Activated T-helper 1 cell treated with anti-CD3 and anti-CD28 coated beads, Interleukin-2, amount 50 U/mL, for 16 hours (primary cell): Measurements from ENCODE around the gene PPP2R5B.

Experiments used
- DNase-seq, 2 donors: peaks; one replicate each; pipeline ENCODE4 v3.0.0-alpha.2; 2020; ENCODE audit warnings: low read depth in 1 of 2, low spot score in 1 of 2

PPP2R5B gene

DNA sequence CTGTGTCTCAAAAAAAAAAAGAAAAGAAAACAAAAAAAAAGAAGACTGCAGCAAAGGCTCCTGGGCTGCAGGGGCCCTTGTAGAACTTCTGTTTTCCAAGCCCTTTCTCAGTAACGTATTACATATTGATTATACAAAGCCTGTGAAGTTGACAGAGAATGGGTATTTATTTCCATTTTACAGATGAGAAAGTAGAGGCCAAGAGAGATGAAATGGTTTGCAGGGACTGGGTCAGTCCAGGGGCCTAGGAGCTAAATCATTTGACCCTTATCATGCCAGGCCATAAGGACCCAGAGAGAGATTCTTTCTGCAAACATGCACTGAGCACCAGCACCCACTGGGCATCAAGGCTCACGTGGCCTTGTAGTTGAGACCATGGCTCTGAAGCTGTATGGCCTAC lies 4.5 kb downstream of the PPP2R5B start:
- DNase-seq: no peak

DNA sequence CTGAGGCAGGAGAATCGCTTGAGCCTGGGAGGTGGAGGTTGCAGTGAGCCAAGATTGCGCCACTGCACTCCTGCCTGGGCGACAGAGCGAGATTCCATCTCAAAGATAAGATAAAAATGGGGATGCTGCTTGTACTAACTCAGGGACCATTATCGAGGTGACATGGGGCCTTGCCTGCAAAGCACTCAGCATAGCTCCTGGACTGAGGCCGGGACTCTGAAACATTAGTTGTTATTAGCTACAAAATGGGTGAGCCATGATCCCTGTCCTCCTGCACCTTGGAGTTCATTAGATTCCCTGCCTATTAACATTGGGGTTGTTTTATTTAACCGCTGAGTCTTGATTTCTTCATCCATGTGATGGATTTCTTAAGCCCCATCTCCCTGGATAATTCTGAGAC lies 5.1 kb downstream of the PPP2R5B start:
- DNase-seq: no peak

DNA sequence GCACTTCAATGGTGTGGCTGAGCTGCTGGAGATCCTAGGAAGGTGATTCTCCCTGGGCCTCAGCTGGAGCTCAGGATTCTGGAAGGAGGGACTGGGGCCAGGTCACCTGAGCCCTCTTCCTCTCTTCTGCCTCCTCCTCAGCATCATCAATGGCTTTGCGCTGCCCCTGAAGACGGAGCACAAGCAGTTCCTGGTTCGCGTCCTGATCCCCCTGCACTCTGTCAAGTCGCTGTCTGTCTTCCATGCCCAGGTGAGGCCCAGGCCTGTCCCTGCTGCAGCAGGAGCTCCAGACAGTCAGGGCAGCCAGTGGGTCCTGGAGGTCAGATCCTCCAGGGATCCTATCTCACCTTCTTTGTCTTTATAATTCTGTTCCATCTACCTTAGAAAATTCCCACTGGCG lies 5.9 kb downstream of the PPP2R5B start:
- DNase-seq: no peak

DNA sequence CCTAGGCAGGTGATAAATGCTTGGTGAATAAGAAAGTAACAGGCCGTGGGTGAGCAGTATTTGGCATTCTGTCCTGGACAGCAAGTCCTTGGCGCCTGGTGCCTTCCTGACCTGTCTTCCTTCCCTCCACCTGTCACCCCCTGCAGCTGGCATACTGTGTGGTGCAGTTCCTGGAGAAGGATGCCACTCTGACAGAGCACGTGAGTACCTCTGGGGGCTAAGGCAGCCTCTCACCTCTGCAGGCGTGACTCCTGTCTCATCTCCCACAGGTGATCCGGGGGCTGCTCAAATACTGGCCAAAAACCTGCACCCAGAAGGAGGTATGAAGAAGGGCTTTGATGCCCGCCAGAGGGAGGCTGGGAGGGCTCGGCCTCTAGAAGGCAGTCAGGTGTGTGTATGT lies 6.8 kb downstream of the PPP2R5B start:
- DNase-seq: no peak

DNA sequence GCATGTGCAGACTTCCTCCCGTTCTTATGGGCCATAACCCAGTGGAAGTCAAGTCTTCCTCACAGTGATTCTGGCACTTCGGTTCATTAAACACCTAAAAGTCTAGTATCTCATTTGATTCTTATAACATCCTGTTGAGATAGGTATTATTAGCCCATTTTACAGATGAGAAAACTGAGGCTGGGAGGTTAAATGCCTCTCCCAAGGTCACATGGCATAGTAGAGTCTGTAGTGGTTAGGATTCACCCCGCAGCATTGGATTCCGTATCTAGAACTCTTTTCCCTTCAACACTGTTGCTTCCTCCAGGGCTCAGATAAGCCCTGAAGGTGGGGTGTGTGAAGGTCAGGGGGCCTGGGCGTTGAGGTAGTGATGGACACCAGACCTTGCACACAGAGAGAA lies 7.8 kb downstream of the PPP2R5B start:
- DNase-seq: no peak

DNA sequence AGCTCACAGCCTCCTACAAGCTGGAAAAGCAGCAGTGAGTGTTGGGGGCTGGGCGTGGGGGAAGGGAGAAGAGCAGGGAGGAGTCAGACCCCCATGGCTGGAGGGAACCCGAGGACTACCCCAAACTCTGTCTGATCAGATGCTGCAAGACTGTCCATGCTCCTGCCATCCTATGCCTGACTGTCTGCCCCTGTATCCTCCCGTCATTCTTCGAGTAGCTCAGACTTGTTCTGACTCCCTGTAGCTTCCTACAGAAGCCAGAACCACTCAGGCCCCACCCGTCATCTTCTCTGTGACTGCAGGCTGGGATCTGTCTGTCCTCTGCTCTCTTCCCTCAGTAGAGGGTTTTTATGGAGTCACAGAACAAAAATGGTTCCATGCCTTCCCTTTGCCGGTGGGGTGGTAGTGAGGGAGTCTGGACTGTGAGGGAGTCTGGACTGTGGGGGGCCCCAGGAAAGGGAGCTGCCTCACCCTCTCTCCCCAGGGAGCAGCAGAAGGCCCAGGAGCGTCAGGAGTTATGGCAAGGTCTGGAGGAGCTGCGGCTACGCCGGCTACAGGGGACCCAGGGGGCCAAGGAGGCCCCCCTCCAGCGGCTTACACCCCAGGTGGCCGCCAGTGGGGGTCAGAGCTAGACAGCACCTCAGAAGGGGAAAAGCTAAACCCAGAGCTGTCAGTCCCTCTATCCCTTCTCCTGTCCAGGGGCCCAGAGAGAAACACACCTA lies 8.9 kb downstream of the PPP2R5B start:
- DNase-seq: no peak

DNA sequence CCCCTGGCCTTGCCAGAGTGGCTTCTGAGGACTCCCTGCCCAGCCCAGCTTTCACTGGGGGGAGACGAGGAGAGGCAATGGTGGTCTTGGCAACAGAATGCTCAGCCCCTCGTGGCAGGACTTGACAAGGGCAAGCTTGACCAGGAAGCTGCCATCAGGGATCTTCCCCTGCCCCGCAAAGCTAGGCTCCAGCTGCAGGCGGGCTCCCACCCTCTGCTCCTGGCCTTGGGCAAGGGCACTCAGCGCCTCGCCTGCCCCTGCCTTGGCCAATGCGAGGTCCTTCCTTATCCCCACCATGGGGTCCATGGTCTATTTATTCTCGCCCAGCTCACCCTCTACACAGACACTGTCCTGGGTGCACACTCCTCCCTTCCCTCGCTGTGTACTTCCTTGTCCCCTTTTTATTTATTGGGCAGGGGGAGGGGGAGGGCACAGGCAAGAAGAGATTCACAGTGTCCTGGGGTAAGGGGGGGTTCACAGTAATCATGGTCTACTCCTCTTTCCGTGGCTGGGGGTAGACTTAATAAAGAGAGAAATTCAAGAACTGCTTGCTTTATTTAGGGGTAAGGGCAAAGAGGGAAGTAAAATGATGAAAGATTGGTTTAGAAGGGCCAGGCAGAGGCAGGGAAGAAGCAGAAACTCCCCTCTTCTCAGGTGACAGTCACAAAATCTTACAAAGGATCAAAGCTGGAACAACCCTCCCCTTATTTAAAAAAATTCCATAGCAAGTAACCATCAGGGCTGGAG lies 9.6 kb downstream of the PPP2R5B start:
- no peak for DNase-seq

DNA sequence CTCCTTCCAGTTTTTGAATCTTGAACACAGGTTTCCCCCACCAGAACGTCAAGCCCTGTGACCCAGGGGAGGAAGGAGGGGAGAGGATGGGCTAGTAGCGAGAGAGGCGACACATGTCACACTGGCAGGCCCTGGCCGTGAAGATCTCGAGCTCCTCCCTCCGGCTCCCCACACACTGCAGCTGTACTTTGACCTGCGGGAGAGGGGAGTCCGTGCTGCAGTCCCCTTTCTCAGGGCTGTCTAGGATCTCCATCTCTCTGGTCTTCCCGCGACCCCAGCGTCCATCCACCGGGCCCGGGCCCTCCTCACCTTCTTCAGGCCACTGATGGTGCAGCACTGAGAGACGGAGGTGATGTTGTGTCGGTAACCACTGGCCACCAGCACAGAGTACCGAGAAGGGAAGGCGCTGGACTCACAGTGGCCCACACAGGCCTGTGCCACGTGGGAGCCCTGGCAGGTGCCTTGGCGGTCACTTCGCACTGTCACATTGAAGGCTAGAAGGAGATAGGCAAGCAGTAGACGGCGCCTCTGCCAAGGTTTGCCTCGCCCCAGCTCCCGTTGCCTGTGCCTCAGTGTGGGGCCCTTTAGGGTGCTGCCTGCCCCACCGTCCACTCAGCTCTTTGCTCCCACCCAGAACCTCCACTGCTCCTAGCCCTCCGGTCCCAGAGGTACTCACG lies 10.3 kb downstream of the PPP2R5B start:
- DNase-seq: no peak

DNA sequence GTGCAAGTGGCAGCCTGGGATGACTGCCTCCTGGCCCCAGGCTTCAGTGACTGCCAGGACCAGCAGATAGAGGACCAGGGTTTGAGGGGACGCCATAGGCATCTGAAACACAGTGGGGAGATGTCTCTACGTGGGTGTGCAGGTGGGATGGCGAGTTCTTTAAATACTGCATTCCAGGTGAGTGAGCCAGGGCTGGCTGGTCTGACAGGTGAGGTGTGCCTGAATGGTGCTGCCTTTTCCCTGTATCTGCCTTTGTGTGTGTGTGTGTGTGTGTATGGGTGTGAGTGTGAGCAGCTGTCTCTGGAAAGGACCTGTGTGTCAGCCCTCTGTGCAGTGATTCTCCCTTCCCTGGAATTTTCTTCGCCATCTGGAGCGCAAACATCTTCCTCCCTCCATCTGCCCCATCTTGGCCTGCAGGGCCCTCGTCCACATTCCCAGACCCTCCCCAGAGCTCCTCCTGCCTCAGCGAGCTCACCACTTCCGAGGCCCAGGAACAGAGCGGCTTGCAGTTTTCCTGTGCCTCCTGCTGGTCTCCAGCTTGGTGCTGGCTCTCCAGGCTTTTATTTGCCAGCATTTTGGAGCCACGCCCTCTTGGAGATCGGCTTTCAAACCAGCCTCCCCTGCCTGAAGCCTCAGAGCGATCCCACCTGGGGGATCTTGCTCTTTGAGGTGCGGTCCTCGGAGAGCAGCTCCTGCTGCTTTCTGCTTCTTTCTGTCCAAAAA lies 11.0 kb downstream of the PPP2R5B start, which contains the start of gene GPHA2:
Gene GPHA2 (minus strand): TSS at position 535 of the 723 bp plus-strand sequence. CDS start 433 bp downstream, at position 102.
- no peak for DNase-seq

DNA sequence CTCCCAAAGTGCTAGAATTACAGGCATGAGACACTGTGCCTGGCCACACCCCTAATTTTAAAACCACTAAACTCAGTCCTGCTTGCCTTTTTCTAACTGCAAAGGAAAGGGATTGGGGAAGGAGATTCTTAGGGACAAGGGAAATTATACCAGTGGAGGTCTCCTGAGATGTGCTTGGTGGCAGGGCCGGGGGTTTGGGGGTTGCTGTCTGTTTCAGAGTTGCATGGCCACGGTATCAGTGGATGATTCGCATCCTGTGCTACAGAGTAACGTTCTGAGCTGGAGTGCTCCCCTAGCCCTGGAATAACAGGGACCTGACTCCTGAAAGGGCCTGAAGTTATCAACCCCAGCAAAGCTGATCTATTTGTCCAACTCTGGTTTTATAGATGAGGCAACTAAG lies 12.1 kb downstream of the PPP2R5B start:
- no peak for DNase-seq

DNA sequence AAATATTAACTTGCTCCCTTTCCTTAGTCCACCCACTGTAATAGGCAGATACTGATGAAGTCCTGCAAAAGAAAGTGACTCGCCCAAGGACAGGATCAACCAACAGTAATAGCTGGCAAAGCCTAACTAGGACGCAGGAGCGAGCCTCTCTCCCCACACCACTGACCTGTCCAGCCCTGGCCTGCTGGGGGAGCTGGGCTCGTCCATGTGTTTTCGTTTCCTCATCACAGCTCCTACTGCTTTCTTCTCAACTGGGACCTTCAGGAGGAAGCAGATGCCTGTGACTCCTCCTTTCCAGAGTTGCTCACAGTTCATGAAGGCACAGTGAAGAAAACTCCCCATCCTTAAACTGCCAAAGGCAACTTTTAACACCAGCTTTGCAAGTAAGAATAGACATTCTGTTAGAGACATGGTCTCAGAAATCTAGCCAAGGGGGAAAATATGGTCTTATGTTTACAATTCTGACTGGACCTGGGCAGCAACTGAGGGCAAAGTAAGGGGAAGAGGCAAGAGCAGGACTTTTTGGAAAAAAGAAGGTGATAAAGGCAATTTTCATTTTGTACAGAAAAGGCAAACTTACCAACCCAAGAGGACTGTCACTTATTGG lies 22.8 kb downstream of the PPP2R5B start:
- DNase-seq: no peak

DNA sequence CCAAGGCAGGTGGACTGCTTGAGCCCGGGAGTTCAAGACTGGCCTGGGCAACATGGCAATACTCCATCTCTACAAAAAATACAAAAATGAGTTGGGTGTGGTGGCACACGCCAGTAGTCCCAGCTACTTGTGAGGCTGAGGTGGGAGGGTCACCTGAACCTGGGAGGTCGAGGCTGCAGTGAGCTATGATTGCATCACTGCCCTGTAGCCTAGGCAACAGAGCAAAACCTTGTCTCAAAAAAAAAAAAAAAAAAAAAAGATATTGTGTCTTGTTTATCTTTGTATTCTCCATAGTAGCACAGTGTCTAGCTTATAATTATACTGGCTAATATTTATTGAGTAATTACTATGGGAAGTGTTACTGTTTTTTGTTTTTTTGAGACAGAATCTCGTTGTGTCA lies 27.0 kb downstream of the PPP2R5B start:
- DNase-seq: no peak

DNA sequence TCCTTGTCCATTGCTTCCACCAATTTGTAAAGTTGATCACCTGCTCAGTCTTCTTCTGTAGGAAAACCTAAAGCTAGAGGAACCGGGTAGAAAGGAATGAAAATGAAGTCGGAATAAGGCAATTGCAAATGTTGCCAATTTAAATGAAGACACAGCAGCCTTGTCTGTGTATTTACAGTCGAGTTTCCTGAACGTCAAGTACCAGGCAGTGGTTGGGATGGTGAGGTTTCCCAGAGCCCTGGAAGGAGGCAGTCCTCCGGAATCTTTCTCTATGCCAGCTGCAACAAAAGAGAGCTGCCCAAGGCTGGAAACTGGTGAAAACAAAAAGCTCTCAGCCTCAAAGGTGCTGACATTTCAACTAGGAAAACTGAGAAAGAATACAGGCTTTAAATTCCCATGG lies 29.7 kb downstream of the PPP2R5B start:
- no peak for DNase-seq

DNA sequence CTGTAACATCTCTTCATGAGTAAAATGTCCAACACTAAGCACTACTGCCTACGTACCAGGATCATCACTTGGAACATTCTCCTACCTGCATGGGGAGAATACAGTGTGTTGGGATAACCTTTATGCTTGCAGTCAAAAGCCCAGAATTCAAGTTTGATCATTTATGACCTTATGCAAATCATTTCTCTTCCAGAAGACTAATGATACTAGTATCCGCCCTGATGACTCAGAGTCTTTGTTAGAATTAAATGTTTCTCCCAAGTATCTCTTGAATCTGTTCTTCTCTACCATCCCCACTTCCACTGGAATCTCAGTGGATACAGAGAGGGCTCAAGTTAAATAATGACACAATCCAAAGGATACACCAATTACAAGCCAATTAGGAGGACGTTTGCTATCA lies 35.0 kb downstream of the PPP2R5B start:
- no peak for DNase-seq

DNA sequence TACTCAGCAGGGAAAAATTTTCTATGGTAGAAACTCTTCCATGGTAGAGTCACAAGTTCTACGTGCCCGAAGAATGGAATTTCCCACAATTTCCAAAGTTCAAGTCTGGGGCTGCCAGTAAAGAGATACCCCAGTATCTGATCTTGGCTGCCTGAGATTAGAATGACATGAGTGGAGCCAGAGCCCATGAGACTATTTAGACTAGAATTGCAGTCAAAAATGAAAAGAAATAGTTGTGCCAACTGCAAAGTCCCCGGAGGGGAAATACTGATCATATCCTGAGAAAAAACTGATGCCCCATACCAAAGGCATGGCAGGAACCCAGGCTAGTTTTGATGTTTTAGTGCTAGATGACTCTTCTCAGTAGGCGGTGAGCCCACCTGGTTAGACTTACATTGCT lies 36.2 kb downstream of the PPP2R5B start:
- no peak for DNase-seq

DNA sequence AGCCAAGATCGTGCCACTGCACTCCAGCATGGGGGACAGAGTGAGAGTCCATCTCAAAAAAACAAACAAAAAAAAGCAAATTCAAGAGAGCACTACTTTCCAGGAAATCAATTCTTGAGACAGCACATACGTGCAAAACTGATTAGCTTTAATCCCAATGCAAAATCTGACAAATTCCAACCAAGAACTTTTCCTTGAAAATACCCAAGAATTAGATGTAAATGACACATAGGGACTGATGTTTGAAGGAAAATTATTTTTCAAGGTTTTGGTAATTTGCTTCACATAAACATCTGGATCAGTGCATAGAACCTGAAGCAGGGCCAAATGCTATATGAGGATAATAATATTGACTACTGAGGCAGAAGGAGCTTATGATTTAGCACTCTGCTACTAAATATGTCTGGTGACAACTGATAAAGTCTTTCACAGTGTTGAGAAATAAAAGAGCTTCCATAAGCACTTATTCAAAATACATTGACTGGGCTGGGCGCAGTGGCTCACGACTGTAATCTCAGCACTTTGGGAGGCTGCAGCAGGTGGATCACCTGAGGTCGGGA lies 38.7 kb downstream of the PPP2R5B start:
- no peak for DNase-seq

DNA sequence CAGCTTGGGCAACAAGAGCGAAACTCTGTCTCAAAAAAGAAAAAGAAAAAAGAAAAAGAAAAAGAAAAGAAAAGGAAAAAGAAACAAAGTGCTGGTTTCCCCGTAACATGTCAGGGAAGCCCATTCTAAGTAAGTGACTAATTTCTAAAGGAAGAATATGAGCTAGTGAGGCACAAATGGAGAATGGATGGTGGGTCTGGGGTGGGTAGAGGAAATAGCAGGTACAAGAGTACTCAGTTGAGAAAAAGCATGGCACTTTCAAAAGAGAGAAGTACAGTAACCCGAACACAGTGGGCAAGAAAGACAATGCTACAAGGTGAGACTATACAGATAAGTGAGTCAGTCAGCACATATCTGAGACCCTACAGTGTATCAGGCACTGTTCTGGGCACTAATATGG lies 42.9 kb downstream of the PPP2R5B start:
- DNase-seq: no peak

DNA sequence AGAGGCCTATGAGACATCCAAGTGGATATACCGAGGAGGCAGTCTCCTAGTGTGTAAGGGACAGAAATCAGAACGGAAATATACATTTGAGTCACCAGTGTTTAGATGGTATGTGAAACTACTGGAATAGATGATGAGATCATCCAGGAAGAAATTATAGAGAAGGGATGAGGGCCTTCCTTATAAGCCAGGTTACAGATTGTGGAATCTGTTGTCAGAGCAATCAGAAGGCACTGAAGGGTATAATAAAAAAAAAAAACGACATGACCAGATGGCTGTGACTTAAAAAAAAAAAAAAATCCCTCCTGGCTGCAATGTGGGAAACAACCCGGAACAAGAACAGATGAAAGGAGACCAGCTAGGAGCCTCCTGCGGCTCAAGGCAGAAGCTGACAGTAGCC lies 44.7 kb downstream of the PPP2R5B start:
- DNase-seq: no peak

DNA sequence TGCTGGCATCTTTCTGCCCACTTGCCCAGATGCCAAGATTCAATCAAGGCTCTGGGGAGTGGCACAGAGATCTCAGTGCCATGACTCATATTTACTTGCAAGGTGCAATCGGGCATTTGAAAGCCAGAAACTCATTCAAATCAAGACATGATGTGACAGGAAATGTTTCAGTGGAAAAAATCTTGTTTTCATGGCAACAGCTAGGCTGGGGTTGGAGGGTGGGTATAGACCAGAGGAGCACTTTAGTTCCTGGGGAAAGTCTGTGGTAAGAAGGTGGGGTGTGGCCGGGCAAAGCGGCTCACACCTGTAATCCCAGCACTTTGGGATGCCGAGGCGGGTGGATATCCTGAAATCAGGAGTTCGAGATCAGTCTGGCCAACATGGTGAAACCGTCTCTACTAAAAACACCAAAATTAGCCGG lies 46.3 kb downstream of the PPP2R5B start:
- DNase-seq: peak in 1 of 2 donors; percentile 8

DNA sequence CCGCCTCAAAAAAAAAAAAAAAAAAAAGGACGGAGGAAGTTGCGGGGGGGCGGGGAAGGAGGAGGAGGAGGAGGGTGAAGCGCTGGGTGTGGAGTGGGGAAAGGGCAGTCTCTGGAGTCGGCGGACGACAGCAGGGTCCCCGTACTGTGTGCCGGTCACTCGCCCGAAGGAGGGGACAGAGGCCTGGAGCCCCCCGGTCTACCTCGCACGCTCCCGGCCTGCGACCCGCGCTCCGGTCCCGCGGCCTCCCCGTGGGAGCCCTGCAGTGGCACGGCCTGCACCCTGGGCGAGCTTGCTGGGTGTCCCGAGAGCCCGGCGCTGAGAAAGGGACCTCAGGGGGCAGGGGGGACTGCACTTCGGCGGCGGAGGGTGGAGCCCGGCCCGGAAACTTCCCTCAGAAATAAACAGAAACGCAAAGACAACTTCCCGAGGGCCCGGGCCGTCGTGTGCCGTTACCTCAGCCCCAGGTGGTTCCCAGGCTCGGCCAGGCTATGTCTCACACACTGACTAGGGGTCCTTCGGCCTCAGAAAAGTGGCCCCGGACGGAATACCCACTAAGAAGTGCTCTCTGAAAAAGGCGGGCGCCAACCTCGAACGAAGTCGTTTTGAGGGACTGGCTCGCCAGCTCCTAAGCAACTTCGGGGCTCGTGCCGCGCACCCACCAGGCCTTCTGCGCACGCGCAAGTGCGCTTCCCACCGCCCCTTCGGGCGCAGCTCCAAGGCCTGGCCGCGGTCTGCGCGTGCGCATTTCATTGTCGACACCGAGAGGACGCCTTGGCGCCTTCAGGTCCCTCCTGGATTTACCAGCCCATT lies 47.1 kb downstream of the PPP2R5B start, which contains the start of gene MAJIN:
Gene MAJIN (minus strand): TSS at position 688 of the 813 bp plus-strand sequence. CDS start 12,703 bp downstream, outside the sequence.
- DNase-seq: peak; percentile 78 to 84
